CD4-positive, alpha-beta memory T cell (primary cell): ENCODE data around the gene KCNE2. TPM values are rescaled to one million over a fixed set of nuclear protein-coding genes. Genes with fewer than 3 reads are reported as not detected.

Source experiments
- CTCF ChIA-PET: fragments of 350-600 bp; sonication (Branson Sonifier 250); formaldehyde crosslinking; loops from one replicate; lab custom pipeline; 2021; ENCODE audit warnings: inconsistent platforms; ENCODE audit not compliant: partially characterized antibody; lab: Charles Lee
- POLR2A ChIA-PET: fragments of 350-600 bp; sonication (Branson Sonifier 250); formaldehyde crosslinking; loops from one replicate; lab custom pipeline; 2021; ENCODE audit not compliant: partially characterized antibody; lab: Charles Lee
- DNase-seq, 5 donors: peaks; one replicate each; pipeline versions ENCODE4 v3.0.0 to v3.0.0-alpha.2; 2020 to 2022; ENCODE audit warnings: mixed read lengths in 1 of 5
- H3K27ac ChIP-seq: one replicate; pipeline ENCODE4 v1.7.0; 2013; ENCODE audit warnings: low read depth, low read length
- H3K27me3 ChIP-seq: 2 replicates; pipeline ENCODE4 v1.7.0; 2013; ENCODE audit warnings: mild to moderate bottlenecking, low read length, moderate library complexity; ENCODE audit not compliant: insufficient read depth
- H3K36me3 ChIP-seq: 2 replicates; pipeline ENCODE4 v1.7.0; 2013; ENCODE audit warnings: mild to moderate bottlenecking, low read length, moderate library complexity; ENCODE audit not compliant: insufficient read depth
- H3K4me1 ChIP-seq: 2 replicates; pipeline ENCODE4 v1.7.0; 2013; ENCODE audit warnings: mild to moderate bottlenecking, low read length, moderate library complexity; ENCODE audit not compliant: insufficient read depth
- H3K4me3 ChIP-seq, 2 donors: one replicate each; pipeline ENCODE4 v1.7.0; 2013; ENCODE audit warnings: low read length in 2 of 2, mild to moderate bottlenecking in 1 of 2
- H3K9me3 ChIP-seq, 2 donors: one replicate each; pipeline ENCODE4 v1.7.0; 2013; ENCODE audit warnings: low read length in 2 of 2, control low read depth in 1 of 2; ENCODE audit not compliant: control insufficient read depth in 1 of 2
- H3K27ac Mint-ChIP-seq, 7 donors: one replicate each; pipeline ENCODE4 v1.8.0; 2020 to 2021; ENCODE audit warnings: mixed read lengths in 7 of 7, mild to moderate bottlenecking in 6 of 7, inconsistent platforms in 3 of 7, moderate library complexity in 3 of 7
- H3K27me3 Mint-ChIP-seq, 2 donors: one replicate each; pipeline ENCODE4 v1.8.0; 2020 to 2021; ENCODE audit warnings: mixed read lengths in 2 of 2
- H3K36me3 Mint-ChIP-seq, 2 donors: one replicate each; pipeline ENCODE4 v1.8.0; 2020 to 2021; ENCODE audit warnings: mixed read lengths in 2 of 2, inconsistent platforms in 1 of 2, mild to moderate bottlenecking in 1 of 2
- H3K4me1 Mint-ChIP-seq, 4 donors: one replicate each; pipeline ENCODE4 v1.8.0; 2020 to 2021; ENCODE audit warnings: mixed read lengths in 4 of 4, mild to moderate bottlenecking in 1 of 4
- H3K4me3 Mint-ChIP-seq, 8 donors: one replicate each; pipeline ENCODE4 v1.8.0; 2020 to 2021; ENCODE audit warnings: mixed read lengths in 8 of 8, mild to moderate bottlenecking in 7 of 8, moderate library complexity in 6 of 8, inconsistent platforms in 3 of 8
- H3K9me3 Mint-ChIP-seq, 8 donors: one replicate each; pipeline ENCODE4 v1.8.0; 2020 to 2021; ENCODE audit warnings: mixed read lengths in 8 of 8, mild to moderate bottlenecking in 5 of 8, inconsistent platforms in 3 of 8, moderate library complexity in 1 of 8
- intact Hi-C: fragments of 100-400 bp; cut with micrococcal nuclease; formaldehyde crosslinking; loops from one replicate; pipeline ENCODE4 v1.15.1; 2023
- polyA plus RNA-seq, 2 donors: library from polyadenylated mRNA; unstranded; fragments of 300-500 nt; fragmentation: Illumina TruSeq; gene quantifications; one replicate each; pipeline ENCODE4 v1.2.3, GENCODE V29; 2021
- total RNA-seq, 2 experiments: library from RNA; stranded (reverse); gene quantifications; one replicate each; pipeline ENCODE4 v1.2.3, GENCODE V29; 2021

The KCNE2 gene
- total and polyA plus RNA-seq, 4 experiments from 2014 or later = 0.29 to 0.63 TPM; not detected in 2

- DNase-seq = no peak
- Histone ChIP-seq H3K4me1 (no peaks in the 10 kb centered on the region), H3K9me3 (no peaks in the 10 kb centered on the region), H3K27ac (no peak overlapping the region), H3K27me3 (peaks cover 6% of the 10 kb centered on the region), H3K36me3 (no peaks in the 10 kb centered on the region), H3K4me3 (no peak overlapping the region)
- Mint-ChIP-seq H3K36me3 (no peaks in the 10 kb centered on the region), H3K4me3 (no peak overlapping the region), H3K27me3 (peaks cover 16% of the 10 kb centered on the region in 2 donors), H3K9me3 (peaks cover 0 to 14% (median under 1%) of the 10 kb centered on the region in 8 donors), H3K27ac (no peak overlapping the region), H3K4me1 (peaks cover 3 to 7% (median 5%) of the 10 kb centered on the region in 4 donors)
- ChIA-PET POLR2A (interaction anchor here (1.4 kb wide), 1 partner anchor 437 kb away, joined by 3 read pairs; no protein-coding TSS in a partner anchor), CTCF (interaction anchor here (1.1 to 4.4 kb wide), 7 partner anchors 12 to 461 kb away, joined by 3 to 17 read pairs (median 3); no protein-coding TSS in a partner anchor)
- intact Hi-C loops = no loop called here
Observed at GRCh38 chr21:34360488-34361241, 3.1 kb upstream of the KCNE2 start.

DNA sequence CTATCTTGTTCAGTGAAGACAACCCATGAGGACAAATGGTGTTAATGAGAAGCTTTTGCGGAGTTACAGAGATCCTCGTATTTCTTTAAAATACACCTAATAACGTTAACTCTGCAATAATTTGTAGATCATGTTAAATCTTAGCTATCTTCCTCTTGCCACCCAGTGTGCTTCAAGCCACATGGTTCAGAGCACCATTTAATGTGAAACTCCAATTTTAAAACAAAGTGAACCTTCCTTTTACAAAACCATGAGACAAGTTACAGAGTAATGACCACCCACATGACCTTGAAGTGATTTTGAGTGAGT, 1.7 kb upstream of the KCNE2 start:
- Mint-ChIP-seq H3K27me3 (peaks cover 8 to 11% of the 10 kb centered on the region in 2 donors), H3K27ac (no peak overlapping the region), H3K4me3 (no peak overlapping the region), H3K4me1 (peaks cover 3 to 7% (median 5%) of the 10 kb centered on the region in 4 donors), H3K9me3 (peaks cover 0 to 14% (median 0%) of the 10 kb centered on the region in 8 donors), H3K36me3 (no peaks in the 10 kb centered on the region)
- Histone ChIP-seq H3K9me3 (no peaks in the 10 kb centered on the region), H3K27ac (no peak overlapping the region), H3K4me1 (no peaks in the 10 kb centered on the region), H3K4me3 (no peak overlapping the region), H3K36me3 (no peaks in the 10 kb centered on the region), H3K27me3 (peaks cover 6% of the 10 kb centered on the region)
- CTCF ChIA-PET = interaction anchor here (0.6 to 4.4 kb wide), 18 partner anchors 9 to 450 kb away, joined by 3 to 26 read pairs (median 4); no protein-coding TSS in a partner anchor
- intact Hi-C loops = loop anchor here (1.0 kb wide), 1 partner anchor 268 kb away; no protein-coding TSS in a partner anchor
- no peak for DNase-seq
- POLR2A ChIA-PET = interaction anchor here (1.4 kb wide), 1 partner anchor 438 kb away, joined by 3 read pairs; no protein-coding TSS in a partner anchor

DNA sequence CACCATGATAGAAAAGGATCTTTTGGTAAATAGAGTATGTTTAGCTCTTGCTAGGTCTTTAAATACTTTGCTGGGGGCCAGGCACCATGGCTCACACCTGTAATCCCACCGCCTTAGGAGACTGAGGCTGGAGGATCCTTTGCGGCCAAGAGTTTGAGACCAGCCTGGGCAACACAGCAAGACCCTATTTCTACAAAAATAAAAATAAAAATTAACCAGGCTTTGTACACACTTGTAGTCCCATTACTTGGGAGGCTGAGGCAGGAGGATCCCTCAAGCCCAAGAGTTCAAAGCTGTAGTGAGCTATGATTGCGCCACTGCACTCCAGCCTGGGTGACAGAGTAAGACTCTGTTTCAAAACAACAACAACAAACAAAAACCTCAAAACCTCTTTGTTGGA, 1.1 kb upstream of the KCNE2 start:
- H3K4me1 Mint-ChIP-seq = peaks cover 3 to 7% (median 5%) of the 10 kb centered on the region in 4 donors
- DNase-seq = no peak
- H3K36me3 ChIP-seq = no peaks in the 10 kb centered on the region
- ChIA-PET POLR2A (no interaction called here), CTCF (interaction anchor here (0.6 to 4.4 kb wide), 17 partner anchors 8 to 450 kb away, joined by 3 to 26 read pairs (median 4); no protein-coding TSS in a partner anchor)
- no peak overlapping the region for H3K4me3 Mint-ChIP-seq
- intact Hi-C loops = loop anchor here (1.0 kb wide), 1 partner anchor 268 kb away; no protein-coding TSS in a partner anchor
- peaks cover 6% of the 10 kb centered on the region for H3K27me3 ChIP-seq
- H3K4me1 ChIP-seq = no peaks in the 10 kb centered on the region
- H3K9me3 ChIP-seq = no peaks in the 10 kb centered on the region
- no peak overlapping the region for H3K4me3 ChIP-seq
- H3K27me3 Mint-ChIP-seq = peaks cover 9 to 11% of the 10 kb centered on the region in 2 donors
- H3K9me3 Mint-ChIP-seq = peaks cover 0 to 9% (median 0%) of the 10 kb centered on the region in 8 donors
- H3K36me3 Mint-ChIP-seq = no peaks in the 10 kb centered on the region
- no peak overlapping the region for H3K27ac Mint-ChIP-seq
- no peak overlapping the region for H3K27ac ChIP-seq

- CTCF ChIA-PET = interaction anchor here (2.3 to 4.3 kb wide), 2 partner anchors 10 to 17 kb away, joined by 6 to 24 read pairs; no protein-coding TSS in a partner anchor
- POLR2A ChIA-PET = no interaction called here
- Mint-ChIP-seq H3K27me3 (peaks cover 13 to 15% of the 10 kb centered on the region in 2 donors), H3K27ac (no peak overlapping the region), H3K4me3 (no peak overlapping the region), H3K4me1 (peaks cover 3 to 7% (median 5%) of the 10 kb centered on the region in 4 donors), H3K36me3 (no peaks in the 10 kb centered on the region), H3K9me3 (no peaks in the 10 kb centered on the region)
- intact Hi-C loops = no loop called here
- H3K4me3 ChIP-seq = no peak overlapping the region
- H3K36me3 ChIP-seq = no peaks in the 10 kb centered on the region
- no peaks in the 10 kb centered on the region for H3K4me1 ChIP-seq
- no peak for DNase-seq
- H3K27ac ChIP-seq = no peak overlapping the region
- no peaks in the 10 kb centered on the region for H3K9me3 ChIP-seq
- H3K27me3 ChIP-seq = peaks cover 4% of the 10 kb centered on the region
Observed at GRCh38 chr21:34364921-34365320, 1.1 kb downstream of the KCNE2 start.

- H3K4me3 ChIP-seq = no peak overlapping the region
- H3K27me3 ChIP-seq = peaks cover 3% of the 10 kb centered on the region
- Mint-ChIP-seq H3K27ac (no peak overlapping the region), H3K36me3 (no peaks in the 10 kb centered on the region), H3K27me3 (peaks cover 13 to 14% of the 10 kb centered on the region in 2 donors), H3K4me3 (no peak overlapping the region), H3K9me3 (no peaks in the 10 kb centered on the region), H3K4me1 (peaks cover 3 to 7% (median 5%) of the 10 kb centered on the region in 4 donors)
- H3K27ac ChIP-seq = no peak overlapping the region
- H3K4me1 ChIP-seq = no peaks in the 10 kb centered on the region
- CTCF ChIA-PET = interaction anchor here (1.3 to 4.3 kb wide), 4 partner anchors 11 to 442 kb away, joined by 6 to 24 read pairs (median 6); no protein-coding TSS in a partner anchor
- POLR2A ChIA-PET = no interaction called here
- H3K36me3 ChIP-seq = no peaks in the 10 kb centered on the region
- DNase-seq = no peak
- H3K9me3 ChIP-seq = no peaks in the 10 kb centered on the region
- intact Hi-C loops = no loop called here
Observed at GRCh38 chr21:34365809-34366208, 2.0 kb downstream of the KCNE2 start.

DNA sequence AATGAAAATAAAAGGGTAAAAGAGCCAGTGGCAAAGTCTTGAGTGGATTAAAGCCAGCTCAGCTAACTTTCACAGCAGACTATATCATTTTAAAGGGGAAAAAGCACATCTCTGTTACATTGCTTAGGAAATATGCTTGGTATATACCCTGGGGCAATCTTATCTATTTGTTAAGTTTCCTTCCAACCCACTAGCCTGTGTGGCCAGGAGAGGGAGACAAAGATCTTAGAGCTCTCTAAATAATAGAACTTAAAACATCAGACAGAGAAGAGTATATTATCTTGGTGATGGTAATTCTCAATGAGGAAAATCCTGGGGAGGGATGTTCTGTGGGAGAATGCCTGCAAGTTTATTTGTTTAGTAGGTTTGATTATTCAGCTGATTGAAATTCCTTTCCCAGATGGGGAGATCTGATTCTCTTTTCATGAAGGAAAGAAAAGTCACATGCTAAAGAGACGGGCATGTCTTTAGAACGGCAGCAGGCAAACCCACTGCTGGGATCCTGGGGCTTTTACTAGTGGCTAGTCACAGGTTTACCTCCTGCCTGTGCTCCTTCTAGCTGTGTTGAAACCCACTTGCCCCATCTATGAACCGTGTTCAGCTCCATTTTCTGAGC, 3.6 kb downstream of the KCNE2 start:
- H3K4me1 Mint-ChIP-seq = no peaks in the 10 kb centered on the region
- no peak overlapping the region for H3K4me3 Mint-ChIP-seq
- H3K27me3 Mint-ChIP-seq = peaks cover 6 to 11% of the 10 kb centered on the region in 2 donors
- H3K4me3 ChIP-seq = no peak overlapping the region
- H3K9me3 ChIP-seq = no peaks in the 10 kb centered on the region
- ChIA-PET POLR2A (no interaction called here), CTCF (interaction anchor here (0.9 to 4.3 kb wide), 11 partner anchors 13 to 443 kb away, joined by 3 to 24 read pairs (median 4); no protein-coding TSS in a partner anchor)
- H3K27ac ChIP-seq = no peak overlapping the region
- H3K27me3 ChIP-seq = no peaks in the 10 kb centered on the region
- no peak overlapping the region for H3K27ac Mint-ChIP-seq
- peak; percentile 24 to 53 (median 34) for DNase-seq
- H3K36me3 ChIP-seq = no peaks in the 10 kb centered on the region
- H3K9me3 Mint-ChIP-seq = no peaks in the 10 kb centered on the region
- intact Hi-C loops = loop anchor here (1.0 kb wide), 1 partner anchor 263 kb away; no protein-coding TSS in a partner anchor
- no peaks in the 10 kb centered on the region for H3K4me1 ChIP-seq
- no peaks in the 10 kb centered on the region for H3K36me3 Mint-ChIP-seq

DNA sequence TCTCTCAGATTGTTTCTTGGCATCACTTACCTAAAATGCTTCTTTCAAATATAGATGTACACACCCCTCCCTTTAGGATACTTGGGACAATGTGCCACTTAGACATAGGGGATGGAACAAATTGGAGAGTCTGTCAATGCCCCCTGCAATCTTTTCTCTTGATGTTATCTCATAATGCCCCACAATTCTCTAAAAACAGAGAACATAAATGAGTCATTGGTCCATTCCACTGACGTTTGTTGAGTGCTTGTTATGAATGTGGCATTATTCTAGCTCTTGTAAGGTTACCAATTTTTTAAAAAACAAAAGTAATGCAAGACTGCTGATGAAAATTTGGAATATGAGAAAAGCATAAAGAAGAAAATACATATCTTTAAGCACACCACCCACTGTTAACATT, 5.9 kb downstream of the KCNE2 start:
- no peak overlapping the region for H3K27ac ChIP-seq
- CTCF ChIA-PET = no interaction called here
- Mint-ChIP-seq H3K4me1 (no peaks in the 10 kb centered on the region), H3K27ac (no peak overlapping the region), H3K9me3 (no peaks in the 10 kb centered on the region), H3K36me3 (no peaks in the 10 kb centered on the region), H3K27me3 (peaks cover 6 to 11% of the 10 kb centered on the region in 2 donors), H3K4me3 (no peak overlapping the region)
- no peaks in the 10 kb centered on the region for H3K36me3 ChIP-seq
- intact Hi-C loops = no loop called here
- POLR2A ChIA-PET = no interaction called here
- no peaks in the 10 kb centered on the region for H3K4me1 ChIP-seq
- H3K4me3 ChIP-seq = no peak overlapping the region
- no peaks in the 10 kb centered on the region for H3K9me3 ChIP-seq
- no peak for DNase-seq
- no peaks in the 10 kb centered on the region for H3K27me3 ChIP-seq
